Measurements from ENCODE around the gene ADCY10.

GRCh38 chr1:167784876-167785550, 128.9 kb downstream of the ADCY10 start:
- no peak for TF ChIP-seq TAF1 (IDR thresholded peaks at IDR 0.05; ENCODE audit: borderline replicate concordance, low read depth, low read length)
- no peak for TF ChIP-seq POLR2A (IDR thresholded peaks at IDR 0.05; ENCODE audit: low read depth, low read length)
- no peak for TF ChIP-seq POLR2AphosphoS5 (IDR thresholded peaks at IDR 0.05; ENCODE audit: low read depth, low read length)
